GM12892 (cell line): ENCODE data around the gene NPAS2.

ENCODE experiments used
- POLR2A ChIP-seq: IDR thresholded peaks from 2 replicates; pipeline ENCODE4 v1.6.1; 2011; ENCODE audit warnings: low read depth, low read length, control low read depth
- POLR2AphosphoS5 ChIP-seq: IDR thresholded peaks from 2 replicates; pipeline ENCODE4 v1.6.1; 2011; ENCODE audit warnings: low read depth, low read length, control low read depth

DNA sequence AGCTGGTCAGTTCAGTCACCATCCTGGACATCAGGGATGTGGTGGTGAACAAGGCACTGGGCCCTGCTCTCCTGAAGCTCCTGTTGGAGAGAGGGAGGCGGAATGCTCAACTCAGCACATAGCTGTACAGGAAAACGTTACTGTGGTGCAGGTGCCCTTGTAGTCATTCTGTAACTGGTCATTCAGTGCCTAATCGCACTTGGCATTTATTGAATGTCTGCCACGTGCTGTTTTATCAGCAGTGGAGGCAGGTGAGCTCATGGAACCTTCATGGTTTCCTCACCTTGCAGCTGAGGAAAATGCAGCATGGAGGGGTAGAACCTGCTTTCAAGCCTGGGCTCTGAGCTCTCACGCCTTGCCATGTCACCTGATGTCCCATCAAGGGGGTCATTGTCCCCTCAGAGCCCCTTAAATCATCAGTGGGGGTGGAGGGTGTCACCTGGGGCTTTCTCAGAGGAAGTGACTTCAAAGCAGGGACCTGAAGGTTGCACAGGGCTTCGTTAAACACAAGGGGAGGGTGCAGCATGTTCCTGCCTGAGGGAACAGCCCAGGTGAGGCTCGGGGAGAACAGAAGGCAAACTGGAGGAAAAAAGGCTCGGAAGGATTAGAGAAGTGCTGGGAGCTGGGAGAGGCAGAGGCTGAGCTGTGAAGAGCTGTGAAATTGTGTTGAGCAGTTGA, 126.1 kb downstream of the NPAS2 start:
- TF ChIP-seq POLR2AphosphoS5 (no peak), POLR2A (no peak)
